K562 (cell line): ENCODE data around the gene SLC16A6. TPM values are rescaled to one million over a fixed set of nuclear protein-coding genes. Genes with fewer than 3 reads are reported as not detected.

Source experiments
- ATAC-seq: fragments of 200-7000 bp; cut with Tn5 transposase; 3 replicates; pipeline ENCODE4 v1.9.1; 2020; ENCODE audit warnings: moderate library complexity
- BruUV-seq: library from RNA; stranded (reverse); fragments of 400-500 nt; replicated peaks from 2 replicates; lab custom pipeline; 2021; lab: Mats Ljungman, UMichigan
- CTCF ChIA-PET: fragments of 300-600 bp; formaldehyde crosslinking; extraction: SDS; loops from one replicate; lab custom pipeline; 2021; ENCODE audit warnings: low intra/inter-chr PET ratio; lab: Yijun Ruan, JAX
- POLR2A ChIA-PET: fragments of 300-600, 350-650 bp; sonication (Branson Sonifier 250); formaldehyde crosslinking; extraction: SDS; loops from one replicate; lab custom pipeline; 2021; ENCODE audit warnings: antibody characterized with exemption, inconsistent platforms; lab: Yijun Ruan, JAX
- DNase-seq, 4 experiments: peaks; one replicate each; pipeline versions ENCODE4 v3.0.0 to v3.0.0-alpha.2; 2011 to 2018; ENCODE audit warnings: low spot score in 3 of 4, mixed read lengths in 3 of 4; ENCODE audit errors: extremely low read depth in 1 of 4
- FAIRE-seq: peaks from 2 replicates; lab custom pipeline; 2011; peaks lifted over from hg19 to GRCh38; lab: Jason Lieb, UNC
- H2AFZ ChIP-seq: 2 replicates; pipeline ENCODE4 v1.6.0; 2011; ENCODE audit warnings: low read depth, low read length, control low read depth, inconsistent platforms
- H3K27ac ChIP-seq: fragments of 200-600 bp; 3 replicates; pipeline ENCODE4 v1.8.0; 2011; ENCODE audit warnings: low read depth, mild to moderate bottlenecking, control low read depth, inconsistent platforms, low read length, moderate library complexity, mixed read lengths; ENCODE audit errors: extremely low read depth
- H3K27me3 ChIP-seq, 2 experiments: fragments of 300-600 bp in 1 of 2; 2 replicates in 1 of 2; 3 replicates in 1 of 2; pipeline versions ENCODE4 v1.6.0 to v1.8.0; 2011; ENCODE audit warnings: inconsistent platforms in 2 of 2, low read length in 2 of 2, mild to moderate bottlenecking in 1 of 2, mixed read lengths in 1 of 2, moderate library complexity in 1 of 2; ENCODE audit not compliant: control insufficient read depth in 2 of 2, insufficient read depth in 2 of 2
- H3K36me3 ChIP-seq: fragments of 300-600 bp; 3 replicates; pipeline ENCODE4 v1.8.0; 2011; ENCODE audit warnings: mild to moderate bottlenecking, low read length, inconsistent platforms; ENCODE audit not compliant: control insufficient read depth, insufficient read depth
- H3K4me1 ChIP-seq, 2 experiments: fragments of 200-600 bp in 1 of 2; replicated peaks in 1 of 2; 2 replicates in 1 of 2; 3 replicates in 1 of 2; pipeline versions ENCODE4 v1.5.1 to v1.8.0; 2011; ENCODE audit warnings: inconsistent platforms in 2 of 2, low read length in 2 of 2, mild to moderate bottlenecking in 1 of 2, mixed read lengths in 1 of 2, moderate library complexity in 1 of 2; ENCODE audit not compliant: control insufficient read depth in 2 of 2, insufficient read depth in 2 of 2
- H3K4me2 ChIP-seq: 2 replicates; pipeline ENCODE4 v1.6.1; 2011; ENCODE audit warnings: low read length, control low read depth, inconsistent platforms, mixed read lengths; ENCODE audit not compliant: insufficient read depth
- H3K4me3 ChIP-seq: fragments of 200-600 bp; sonication (generic), shearing (Covaris generic); 2 replicates; pipeline ENCODE4 v1.5.1; 2016; ENCODE audit warnings: control low read depth, inconsistent platforms
- H3K79me2 ChIP-seq: fragments of 200-600 bp; 3 replicates; pipeline ENCODE4 v1.8.0; 2011; ENCODE audit warnings: low read length, inconsistent platforms; ENCODE audit not compliant: control insufficient read depth, insufficient read depth
- H3K9ac ChIP-seq, 2 experiments: 2 replicates each; pipeline versions ENCODE4 v1.6.0 to v1.6.1; 2011; ENCODE audit warnings: low read depth in 2 of 2, low read length in 2 of 2, control low read depth in 1 of 2, inconsistent platforms in 1 of 2, mild to moderate bottlenecking in 1 of 2, mixed read lengths in 1 of 2; ENCODE audit not compliant: insufficient read depth in 1 of 2
- H3K9me1 ChIP-seq: one replicate; pipeline ENCODE4 v1.6.0; 2011; ENCODE audit warnings: inconsistent platforms, mild to moderate bottlenecking, low read length, moderate library complexity; ENCODE audit not compliant: control insufficient read depth, insufficient read depth
- H3K9me3 ChIP-seq: replicated peaks from 2 replicates; pipeline ENCODE4 v1.5.1; 2011; ENCODE audit warnings: low read depth, low read length, inconsistent platforms; ENCODE audit not compliant: control insufficient read depth, insufficient read depth
- H4K20me1 ChIP-seq: replicated peaks from 2 replicates; pipeline ENCODE4 v1.6.1; 2011; ENCODE audit warnings: low read length, inconsistent platforms, mixed read lengths; ENCODE audit not compliant: control insufficient read depth, insufficient read depth
- ARHGAP35 ChIP-seq: fragments of 450-650 bp; IDR thresholded peaks from 2 replicates; pipeline ENCODE4 v1.6.1; 2018; ENCODE audit not compliant: partially characterized antibody
- GATAD2A ChIP-seq: fragments of 450-650 bp; IDR thresholded peaks from 2 replicates; pipeline ENCODE4 v1.6.1; 2017
- KHSRP ChIP-seq: fragments of 450-650 bp; IDR thresholded peaks from 2 replicates; pipeline ENCODE4 v1.6.1; 2017
- MAFK ChIP-seq: IDR thresholded peaks from 2 replicates; pipeline ENCODE4 v1.6.1; 2011; ENCODE audit warnings: low read length, improper control_type of control experiment
- NFE2 ChIP-seq: IDR thresholded peaks from 2 replicates; pipeline ENCODE4 v1.6.1; 2014; ENCODE audit warnings: antibody characterized with exemption, low read depth
- NFE2L1 ChIP-seq: fragments of 450-650 bp; IDR thresholded peaks from 2 replicates; pipeline ENCODE4 v1.6.1; 2016; ENCODE audit warnings: missing genetic modification characterization, low read depth, mild to moderate bottlenecking, missing compliant biosample characterization, moderate library complexity, borderline replicate concordance
- NR3C1 ChIP-seq: sonication (generic); formaldehyde crosslinking; IDR thresholded peaks from 2 replicates; pipeline ENCODE4 v1.8.1; 2022; ENCODE audit warnings: missing genetic modification reagents
- NRF1 ChIP-seq, 2 experiments: fragments of 450-650 bp; IDR thresholded peaks in 1 of 2; conservative IDR thresholded peaks in 1 of 2; 2 replicates each; pipeline ENCODE4 v1.6.1; 2014; ENCODE audit warnings: mild to moderate bottlenecking in 2 of 2
- ZNF407 ChIP-seq: fragments of 450-650 bp; IDR thresholded peaks from 2 replicates; pipeline ENCODE4 v1.6.1; 2016; ENCODE audit warnings: low read depth
- ZNF444 ChIP-seq: fragments of 250-450 bp; sonication (Bioruptor Pico); IDR thresholded peaks from 2 replicates; pipeline ENCODE4 v1.4.0; 2020; ENCODE audit warnings: mild to moderate bottlenecking, moderate library complexity
- ZNF583 ChIP-seq: fragments of 250-450 bp; sonication (Bioruptor Pico); IDR thresholded peaks from 2 replicates; pipeline ENCODE4 v1.4.0; 2020
- ZNF79 ChIP-seq: fragments of 250-450 bp; sonication (Bioruptor Pico); IDR thresholded peaks from 2 replicates; pipeline ENCODE4 v1.4.0; 2020; ENCODE audit warnings: low read depth, mild to moderate bottlenecking, moderate library complexity
- WGBS: fragments of 100-300 bp; shearing (Covaris generic); methylation state at CpG from one replicate; pipeline ENCODE4 v1.1.6; 2016; ENCODE audit warnings: low coverage, mixed read lengths; ENCODE audit not compliant: insufficient coverage; ENCODE audit errors: missing lambda C conversion rate; 5-methylcytosine and 5-hydroxymethylcytosine counted together
- in situ Hi-C: fragments of 300-500 bp; cut with MboI; formaldehyde crosslinking; loops from 4 replicates; pipeline ENCODE4 v1.15.0; 2018; ENCODE audit warnings: inconsistent platforms, mixed read lengths
- intact Hi-C: fragments of 100-400 bp; cut with micrococcal nuclease; formaldehyde crosslinking; loops from 2 replicates; pipeline ENCODE4 v1.14.2; 2022
- polyA plus RNA-seq, 8 experiments: library from polyadenylated mRNA; depleted of rRNA in 4 of 8; stranded (reverse) in 5 of 8; unstranded in 3 of 8; fragments of >200 nt; fragmentation: Nextera tagmentation in 2 of 8; fragmentation: Illumina TruSeq in 1 of 8; extraction: Ambion mirVana in 2 of 8; extraction: Trizol in 1 of 8; gene quantifications; 2 replicates each; pipeline versions ENCODE4 v1.2.1 to v1.2.3, GENCODE V29; 2011 to 2014; ENCODE audit warnings: inconsistent platforms in 1 of 8, missing spikeins in 1 of 8
- total RNA-seq, 7 experiments: library from RNA; depleted of rRNA in 6 of 7; stranded (reverse); fragments of >200 nt in 6 of 7; fragmentation: Illumina TruSeq in 2 of 7; extraction: Trizol in 2 of 7; gene quantifications; 2 replicates each; pipeline versions ENCODE4 v1.2.1 to v1.2.3, GENCODE V29; 2011 to 2021; ENCODE audit warnings: low replicate concordance in 1 of 7

Gene SLC16A6
- total and polyA plus RNA-seq, 9 of the 15 experiments (the other 6 are each of a cell fraction or from before 2014, with no cell fraction given): 0.05 to 0.31 (median 0.15) TPM

GRCh38 chr17:68289936-68290267 is 1.0 kb downstream of the SLC16A6 start:
- no peaks in the 10 kb centered on the region for H3K79me2 ChIP-seq

GRCh38 chr17:68289473-68289872 is 1.5 kb downstream of the SLC16A6 start:
- H3K9me3 ChIP-seq: no peaks in the 10 kb centered on the region
- 84% methylated on average over 7 of the region's 7 CpGs for WGBS
- no peaks in the 10 kb centered on the region for H3K9me1 ChIP-seq
- ATAC-seq (no peak), DNase-seq (no peak), FAIRE-seq (no peak)
- no peak overlapping the region for H3K27ac ChIP-seq
- H3K4me1 ChIP-seq: peaks cover 8 to 22% of the 10 kb centered on the region in 2 experiments
- no peaks in the 10 kb centered on the region; a peak in 2 of 5 replicates for H3K27me3 ChIP-seq
- in situ Hi-C loops (no loop called here), intact Hi-C loops (no loop called here)
- ChIA-PET CTCF (no interaction called here), POLR2A (no interaction called here)
- no TSS peak for BruUV-seq
- no peak overlapping the region for H2AFZ ChIP-seq
- H4K20me1 ChIP-seq: no peaks in the 10 kb centered on the region
- H3K4me2 ChIP-seq: no peak overlapping the region
- no peak overlapping the region for H3K4me3 ChIP-seq
- H3K36me3 ChIP-seq: no peaks in the 10 kb centered on the region
- H3K79me2 ChIP-seq: no peaks in the 10 kb centered on the region
- H3K9ac ChIP-seq: no peak overlapping the region
- TF ChIP-seq ARHGAP35 (no peak), NR3C1 (no peak), MAFK (no peak), ZNF444 (no peak), ZNF79 (no peak), NRF1 (conservative IDR thresholded peaks at IDR 0.05 in 1 of 2, IDR thresholded peaks at IDR 0.05 in 1 of 2) (no peak), ZNF407 (no peak), ZNF583 (CRISPR knock-in tag) (no peak), KHSRP (no peak)

More at GRCh38 chr17:68289936-68290267, 1.0 kb downstream of the SLC16A6 start:
- Histone ChIP-seq H3K4me2 (no peak overlapping the region), H3K36me3 (no peaks in the 10 kb centered on the region), H2AFZ (no peak overlapping the region)
- no peak for TF ChIP-seq GATAD2A
- no peak for TF ChIP-seq NFE2
- TF ChIP-seq NFE2L1 (tag): no peak
- TF ChIP-seq, all 486 proteins: peak for 0
- DNase-seq (no peak), FAIRE-seq (no peak), ATAC-seq (no peak)
- intact Hi-C loops: no loop called here
- no TSS peak for BruUV-seq
- 81% methylated on average over 9 of the region's 9 CpGs for WGBS
- Histone ChIP-seq H3K27ac (no peak overlapping the region), H3K4me1 (peaks cover 8 to 22% of the 10 kb centered on the region in 2 experiments), H4K20me1 (no peaks in the 10 kb centered on the region), H3K9me3 (no peaks in the 10 kb centered on the region), H3K4me3 (no peak overlapping the region), H3K9ac (no peak overlapping the region), H3K27me3 (peaks cover 0 to 2% of the 10 kb centered on the region in 2 experiments; a peak in 2 of 5 replicates), H3K9me1 (no peaks in the 10 kb centered on the region)
- CTCF ChIA-PET: no interaction called here
- in situ Hi-C loops: no loop called here
- POLR2A ChIA-PET: interaction anchor here (0.6 kb wide), 2 partner anchors 42 to 168 kb away, joined by 3 read pairs; partner anchors contain the start of gene AMZ2
